Erythroblast (primary cell): Measurements from ENCODE around the gene AZIN2.

Experiments
- GATA1 ChIP-seq: IDR thresholded peaks from 2 replicates; pipeline ENCODE4 v1.6.1; 2011; ENCODE audit warnings: low read depth, mild to moderate bottlenecking, control low read depth, low read length, moderate library complexity
- POLR2A ChIP-seq: IDR thresholded peaks from 2 replicates; pipeline ENCODE4 v1.6.1; 2011; ENCODE audit warnings: mild to moderate bottlenecking, low read length

GRCh38 chr1:33093004-33093403 lies 12.1 kb downstream of the AZIN2 start:
- TF ChIP-seq POLR2A (no peak), GATA1 (no peak)
